Endothelial cell of umbilical vein (primary cell): ENCODE data around the gene NGF. TPM values are rescaled to one million over a fixed set of nuclear protein-coding genes. Genes with fewer than 3 reads are reported as not detected.

Experiments
- BruUV-seq: library from RNA; stranded (reverse); fragments of 400-500 nt; replicated peaks from 2 replicates; lab custom pipeline; 2021; lab: Mats Ljungman, UMichigan
- CTCF ChIA-PET: fragments of 300-600, 350-600 bp; sonication (Branson Sonifier 250); formaldehyde crosslinking; loops from one replicate; lab custom pipeline; 2021; ENCODE audit warnings: antibody characterized with exemption, inconsistent platforms; lab: Charles Lee
- POLR2A ChIA-PET: fragments of 300-600, 350-600 bp; sonication (Branson Sonifier 250); formaldehyde crosslinking; loops from one replicate; lab custom pipeline; 2021; ENCODE audit warnings: antibody characterized with exemption, inconsistent platforms; lab: Charles Lee
- DNase-seq: peaks from one replicate; pipeline ENCODE4 v3.0.0-alpha.2; 2011; ENCODE audit warnings: low read depth, low spot score
- FAIRE-seq: peaks from 2 replicates; lab custom pipeline; 2011; peaks lifted over from hg19 to GRCh38; lab: Jason Lieb, UNC
- H2AFZ ChIP-seq: 2 replicates; pipeline ENCODE4 v1.6.0; 2012; ENCODE audit warnings: low read depth, low read length, control low read depth, inconsistent platforms
- H3K27ac ChIP-seq: 2 replicates; pipeline ENCODE4 v1.5.1; 2011; ENCODE audit warnings: low read depth, mild to moderate bottlenecking, control low read depth, low read length, moderate library complexity; ENCODE audit not compliant: insufficient read depth
- H3K27me3 ChIP-seq, 2 experiments: 2 replicates each; pipeline versions ENCODE4 v1.6.0 to v1.6.1; 2011; ENCODE audit warnings: low read length in 2 of 2, mixed read lengths in 1 of 2; ENCODE audit not compliant: control insufficient read depth in 2 of 2, insufficient read depth in 2 of 2
- H3K36me3 ChIP-seq, 2 experiments: 2 replicates in 1 of 2; 3 replicates in 1 of 2; pipeline ENCODE4 v1.5.1; 2011; ENCODE audit warnings: low read length in 2 of 2, mild to moderate bottlenecking in 1 of 2, moderate library complexity in 1 of 2; ENCODE audit not compliant: control insufficient read depth in 2 of 2, insufficient read depth in 2 of 2; ENCODE audit errors: extremely low read depth in 1 of 2
- H3K4me1 ChIP-seq: 3 replicates; pipeline ENCODE4 v1.5.1; 2011; ENCODE audit warnings: mild to moderate bottlenecking, low read length; ENCODE audit not compliant: control insufficient read depth, insufficient read depth; ENCODE audit errors: extremely low read depth
- H3K4me2 ChIP-seq: 2 replicates; pipeline ENCODE4 v1.6.1; 2011; ENCODE audit warnings: low read length, control low read depth, mixed read lengths; ENCODE audit not compliant: insufficient read depth
- H3K4me3 ChIP-seq, 3 experiments: fragments of 200-600 bp in 1 of 3; sonication (generic), shearing (Covaris generic) in 1 of 3; replicated peaks in 1 of 3; 2 replicates each; pipeline ENCODE4 v1.5.1; 2011 to 2016; ENCODE audit warnings: control low read depth in 3 of 3, low read length in 3 of 3, mild to moderate bottlenecking in 2 of 3, inconsistent platforms in 1 of 3, low read depth in 1 of 3, moderate library complexity in 1 of 3; ENCODE audit not compliant: insufficient read depth in 1 of 3
- H3K79me2 ChIP-seq: 2 replicates; pipeline ENCODE4 v1.6.0; 2012; ENCODE audit warnings: low read length, inconsistent platforms; ENCODE audit not compliant: control insufficient read depth, insufficient read depth
- H3K9ac ChIP-seq: replicated peaks from 2 replicates; pipeline ENCODE3; 2011; ENCODE audit warnings: low read length, control low read depth; ENCODE audit not compliant: insufficient read depth; ENCODE audit errors: extremely low read depth
- H3K9me1 ChIP-seq: replicated peaks from 3 replicates; pipeline ENCODE4 v1.6.0; 2011; ENCODE audit warnings: mild to moderate bottlenecking, low read length; ENCODE audit not compliant: control insufficient read depth, insufficient read depth; ENCODE audit errors: extremely low read depth
- H3K9me3 ChIP-seq: replicated peaks from 2 replicates; pipeline ENCODE4 v1.5.1; 2012; ENCODE audit warnings: low read length, inconsistent platforms; ENCODE audit not compliant: control insufficient read depth, insufficient read depth
- H4K20me1 ChIP-seq: replicated peaks from 2 replicates; pipeline ENCODE3; 2011; ENCODE audit warnings: mild to moderate bottlenecking, low read length; ENCODE audit not compliant: control insufficient read depth, insufficient read depth; ENCODE audit errors: extremely low read depth
- EZH2 ChIP-seq: IDR thresholded peaks from 2 replicates; pipeline ENCODE4 v1.6.1; 2012; ENCODE audit warnings: borderline replicate concordance, low read depth, mild to moderate bottlenecking, moderate library complexity, low read length, inconsistent platforms; ENCODE audit not compliant: severe bottlenecking
- FOS ChIP-seq: IDR thresholded peaks from 2 replicates; pipeline ENCODE4 v1.6.1; 2011; ENCODE audit warnings: mild to moderate bottlenecking, low read length, moderate library complexity, borderline replicate concordance; ENCODE audit not compliant: insufficient read depth
- MYC ChIP-seq: IDR thresholded peaks from one replicate; pipeline ENCODE4 v1.6.1; 2011; ENCODE audit warnings: mild to moderate bottlenecking, low read depth, low read length
- dilution Hi-C: fragments of 300-500 bp; cut with MboI; formaldehyde crosslinking; loops from one replicate; pipeline ENCODE4 v1.15.0; 2019; ENCODE audit warnings: low sequenced_read_pairs; ENCODE audit not compliant: extremely low pct_ligation_motif_present
- intact Hi-C: fragments of 100-400 bp; cut with micrococcal nuclease; formaldehyde crosslinking; loops from one replicate; pipeline ENCODE4 v1.10.0; 2022
- polyA plus RNA-seq, 4 experiments: library from polyadenylated mRNA; depleted of rRNA in 3 of 4; stranded (reverse) in 3 of 4; unstranded in 1 of 4; fragments of >200 nt; gene quantifications; 2 replicates each; pipeline versions ENCODE4 v1.2.1 to v1.2.3, GENCODE V29; 2011 to 2012; ENCODE audit warnings: missing spikeins in 1 of 4
- total RNA-seq: library from RNA; stranded (reverse); gene quantifications from 2 replicates; pipeline ENCODE4 v1.2.3, GENCODE V29; 2021
- TF ChIP-seq, protein P1 (sequence below), 2 donors: IDR thresholded peaks; 1 replicate in 1 of 2; 2 replicates in 1 of 2; pipeline ENCODE4 v1.5.1; 2011; ENCODE audit warnings: low read length in 2 of 2, mild to moderate bottlenecking in 2 of 2, moderate library complexity in 2 of 2, control low read depth in 1 of 2, inconsistent platforms in 1 of 2, low read depth in 1 of 2; ENCODE audit not compliant: insufficient read depth in 1 of 2; ENCODE audit errors: extremely low read depth in 1 of 2
- TF ChIP-seq, protein P2 (sequence below): IDR thresholded peaks from 2 replicates; pipeline ENCODE4 v1.6.1; 2011; ENCODE audit not compliant: insufficient read depth, insufficient read length

Gene NGF
- total and polyA plus RNA-seq, 2 donors (not counting 3 experiments of a cell fraction or from before 2014, with no cell fraction given): not detected

DNA sequence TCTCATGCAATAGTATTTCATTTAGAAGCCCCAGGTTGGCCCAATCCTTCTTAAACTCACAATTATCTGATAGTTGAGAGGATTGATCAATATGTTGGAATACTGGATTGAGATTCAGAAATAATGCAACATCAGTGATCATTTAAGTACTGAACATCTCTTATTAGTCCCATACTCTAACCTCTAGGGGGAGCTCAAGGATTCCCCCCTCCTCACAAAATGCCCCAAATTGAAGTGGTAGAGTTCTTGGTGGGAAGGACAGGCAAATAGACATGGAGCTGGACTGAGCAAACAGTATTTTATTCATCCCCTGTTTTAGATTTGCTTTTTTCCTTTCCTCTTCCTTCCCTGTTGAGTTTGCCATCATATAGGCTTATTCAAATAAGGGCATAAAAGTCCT lies 62.8 kb downstream of the NGF start:
- Histone ChIP-seq H3K9ac (no peak overlapping the region), H3K36me3 (no peaks in the 10 kb centered on the region), H3K27ac (no peak overlapping the region), H3K79me2 (no peaks in the 10 kb centered on the region), H3K4me1 (no peaks in the 10 kb centered on the region), H3K9me1 (no peaks in the 10 kb centered on the region), H3K9me3 (no peaks in the 10 kb centered on the region), H3K4me3 (no peak overlapping the region), H3K27me3 (no peaks in the 10 kb centered on the region), H4K20me1 (no peaks in the 10 kb centered on the region), H2AFZ (no peak overlapping the region), H3K4me2 (no peak overlapping the region)
- DNase-seq: peak; percentile 14
- no TSS peak for BruUV-seq
- FAIRE-seq: no peak
- TF ChIP-seq FOS: no peak
- TF ChIP-seq MYC: no peak
- TF ChIP-seq, protein P1, sequence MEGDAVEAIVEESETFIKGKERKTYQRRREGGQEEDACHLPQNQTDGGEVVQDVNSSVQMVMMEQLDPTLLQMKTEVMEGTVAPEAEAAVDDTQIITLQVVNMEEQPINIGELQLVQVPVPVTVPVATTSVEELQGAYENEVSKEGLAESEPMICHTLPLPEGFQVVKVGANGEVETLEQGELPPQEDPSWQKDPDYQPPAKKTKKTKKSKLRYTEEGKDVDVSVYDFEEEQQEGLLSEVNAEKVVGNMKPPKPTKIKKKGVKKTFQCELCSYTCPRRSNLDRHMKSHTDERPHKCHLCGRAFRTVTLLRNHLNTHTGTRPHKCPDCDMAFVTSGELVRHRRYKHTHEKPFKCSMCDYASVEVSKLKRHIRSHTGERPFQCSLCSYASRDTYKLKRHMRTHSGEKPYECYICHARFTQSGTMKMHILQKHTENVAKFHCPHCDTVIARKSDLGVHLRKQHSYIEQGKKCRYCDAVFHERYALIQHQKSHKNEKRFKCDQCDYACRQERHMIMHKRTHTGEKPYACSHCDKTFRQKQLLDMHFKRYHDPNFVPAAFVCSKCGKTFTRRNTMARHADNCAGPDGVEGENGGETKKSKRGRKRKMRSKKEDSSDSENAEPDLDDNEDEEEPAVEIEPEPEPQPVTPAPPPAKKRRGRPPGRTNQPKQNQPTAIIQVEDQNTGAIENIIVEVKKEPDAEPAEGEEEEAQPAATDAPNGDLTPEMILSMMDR (IDR thresholded peaks at IDR 0.05; ENCODE audit: extremely low read depth in 1 of 2, insufficient read depth in 1 of 2, low read depth in 1 of 2, low read length in 2 of 2): peak; percentile 24 to 40
- no peak for TF ChIP-seq EZH2
- TF ChIP-seq, protein P2, sequence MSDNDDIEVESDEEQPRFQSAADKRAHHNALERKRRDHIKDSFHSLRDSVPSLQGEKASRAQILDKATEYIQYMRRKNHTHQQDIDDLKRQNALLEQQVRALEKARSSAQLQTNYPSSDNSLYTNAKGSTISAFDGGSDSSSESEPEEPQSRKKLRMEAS: no peak
- intact Hi-C loops: loop anchor here (1.0 to 5.0 kb wide), 3 partner anchors 136 to 322 kb away; no protein-coding TSS in a partner anchor
- ChIA-PET CTCF (interaction anchor here (0.6 to 2.3 kb wide), 17 partner anchors 10 to 431 kb away, joined by 3 to 10 read pairs (median 3); no protein-coding TSS in a partner anchor), POLR2A (no interaction called here)
- dilution Hi-C loops: no loop called here
